Skin of body (tissue), 2 donors: ENCODE data around the gene GNG7. TPM values are rescaled to one million over a fixed set of nuclear protein-coding genes. Genes with fewer than 3 reads are reported as not detected.

Experiments
- DNase-seq: peaks from one replicate; lab custom pipeline; 2025; lab: John Stamatoyannopoulos, UW
- total RNA-seq: library from RNA; depleted of rRNA; stranded (reverse); fragments of >200 nt; gene quantifications from one replicate; pipeline ENCODE4 v1.2.3, GENCODE V29; 2014

Gene GNG7
- total RNA-seq, 1 donor from 2014 or later: 2.4 TPM

GRCh38 chr19:2726904-2727639 lies 24.6 kb upstream of the GNG7 start:
- no peak for DNase-seq

GRCh38 chr19:2726160-2726855 lies 23.8 kb upstream of the GNG7 start:
- no peak for DNase-seq

- DNase-seq: no peak
These were observed 21.7 kb upstream of the GNG7 start for GRCh38 chr19:2724148-2724557.

- no peak for DNase-seq
These were observed 21.3 kb upstream of the GNG7 start for GRCh38 chr19:2723747-2724146.

GRCh38 chr19:2723345-2723715 lies 20.8 kb upstream of the GNG7 start:
- DNase-seq: no peak

- no peak for DNase-seq
These were observed 20.2 kb upstream of the GNG7 start for GRCh38 chr19:2722541-2723344.

- no peak for DNase-seq
These were observed 19.4 kb upstream of the GNG7 start for GRCh38 chr19:2721570-2722540.

- DNase-seq: no peak
These were observed 18.5 kb upstream of the GNG7 start, which contains the start of gene DIRAS1 for GRCh38 chr19:2720777-2721569. DIRAS1 (minus strand) TSS chr19:2721372; CDS start chr19:2717806, 3,566 bp downstream.

GRCh38 chr19:2719920-2720776 lies 17.7 kb upstream of the GNG7 start:
- DNase-seq: no peak

- no peak for DNase-seq
These were observed 16.8 kb upstream of the GNG7 start for GRCh38 chr19:2719232-2719735.

GRCh38 chr19:2717638-2718541 lies 15.4 kb upstream of the GNG7 start:
- no peak for DNase-seq

GRCh38 chr19:2716722-2717637 lies 14.5 kb upstream of the GNG7 start:
- no peak for DNase-seq

- DNase-seq: no peak
These were observed 13.8 kb upstream of the GNG7 start for GRCh38 chr19:2716275-2716650.

- DNase-seq: no peak
These were observed 13.2 kb upstream of the GNG7 start for GRCh38 chr19:2715470-2716274.

- no peak for DNase-seq
These were observed 12.2 kb upstream of the GNG7 start for GRCh38 chr19:2714531-2715269.
